Lower lobe of right lung (tissue), 2 donors: ENCODE measurements around the gene LRP1. TPM values are rescaled to one million over a fixed set of nuclear protein-coding genes. Genes with fewer than 3 reads are reported as not detected.
A peak's percentile ranks its signal among the peaks of the same experiment; 100 is the strongest.

Experiments used
- ATAC-seq, 2 donors: fragments of 200-7000 bp; cut with Tn5 transposase; one replicate each; pipeline ENCODE4 v1.9.1; 2020 to 2022; ENCODE audit warnings: mild to moderate bottlenecking in 2 of 2, moderate library complexity in 2 of 2
- DNase-seq: peaks from one replicate; pipeline ENCODE4 v3.0.0-alpha.2; 2020
- H3K27ac ChIP-seq: fragments of 200-600 bp; one replicate; pipeline ENCODE4 v1.8.0; 2022
- H3K27me3 ChIP-seq: fragments of 200-600 bp; one replicate; pipeline ENCODE4 v1.8.0; 2022; ENCODE audit warnings: low read depth
- H3K36me3 ChIP-seq: fragments of 200-600 bp; one replicate; pipeline ENCODE4 v1.8.0; 2022; ENCODE audit warnings: mild to moderate bottlenecking
- H3K4me1 ChIP-seq: fragments of 200-600 bp; one replicate; pipeline ENCODE4 v1.8.0; 2022
- H3K4me3 ChIP-seq: fragments of 200-600 bp; one replicate; pipeline ENCODE4 v1.8.0; 2022; ENCODE audit warnings: mild to moderate bottlenecking
- H3K9me3 ChIP-seq: fragments of 200-600 bp; one replicate; pipeline ENCODE4 v1.8.0; 2022
- CTCF ChIP-seq: fragments of 200-600 bp; IDR thresholded peaks from one replicate; pipeline ENCODE4 v1.8.0; 2022; ENCODE audit warnings: antibody characterized with exemption, mild to moderate bottlenecking
- intact Hi-C: fragments of 100-400 bp; cut with DNase I; formaldehyde crosslinking; loops from one replicate; pipeline ENCODE4 v1.11.0; 2022
- total RNA-seq: library from RNA; stranded (reverse); fragmentation: NEBNext Ultra II Directional; extraction: Animal tissue kit (Norgen Biotek cat#: 25700); gene quantifications from one replicate; pipeline ENCODE4 v1.2.1, GENCODE V29; 2021
- donor health status: DM: no; HTN: yes; CAD: no; lungs with severe emphysema.

The LRP1 gene
- total RNA-seq, 1 donor from 2014 or later = 404 TPM

- DNase-seq (no peak), ATAC-seq (peak; percentile 5 to 6)
- H3K27ac ChIP-seq = no peak within 1 kb of the TSS
- H3K27me3 ChIP-seq = peaks cover 69% of the 10 kb centered on the region
- intact Hi-C loops = no loop called here
- peaks cover 15% of the 10 kb centered on the region for H3K36me3 ChIP-seq
- peaks cover 39% of the 10 kb centered on the region for H3K4me1 ChIP-seq
- TF ChIP-seq CTCF = no peak
- no peaks in the 10 kb centered on the region for H3K9me3 ChIP-seq
- peak within 1 kb of the TSS; percentile 52 for H3K4me3 ChIP-seq
These were observed 88.0 kb downstream of the LRP1 start, which contains the start of gene NXPH4 for GRCh38 chr12:57216014-57216911. NXPH4 (plus strand) TSS chr12:57216794; CDS start chr12:57216970, 176 bp downstream.

GRCh38 chr12:57216921-57217879 is 88.9 kb downstream of the LRP1 start:
- Histone ChIP-seq H3K9me3 (no peaks in the 10 kb centered on the region), H3K4me3 (peak overlapping the region; percentile 52), H3K27ac (no peak overlapping the region), H3K4me1 (peaks cover 39% of the 10 kb centered on the region), H3K36me3 (peaks cover 6% of the 10 kb centered on the region), H3K27me3 (peaks cover 79% of the 10 kb centered on the region)
- DNase-seq = no peak
- no peak for ATAC-seq
- intact Hi-C loops = no loop called here
- TF ChIP-seq CTCF = no peak

GRCh38 chr12:57218030-57218853 is 90.0 kb downstream of the LRP1 start:
- no peaks in the 10 kb centered on the region for H3K36me3 ChIP-seq
- no peak overlapping the region for H3K4me3 ChIP-seq
- no peak for TF ChIP-seq CTCF
- ATAC-seq (no peak), DNase-seq (no peak)
- intact Hi-C loops = no loop called here
- peaks cover 89% of the 10 kb centered on the region for H3K27me3 ChIP-seq
- no peak overlapping the region for H3K27ac ChIP-seq
- H3K9me3 ChIP-seq = no peaks in the 10 kb centered on the region
- peaks cover 33% of the 10 kb centered on the region for H3K4me1 ChIP-seq

GRCh38 chr12:57219205-57219992 is 91.1 kb downstream of the LRP1 start:
- Histone ChIP-seq H3K36me3 (no peaks in the 10 kb centered on the region), H3K9me3 (no peaks in the 10 kb centered on the region), H3K4me3 (no peak overlapping the region), H3K27me3 (peaks cover 94% of the 10 kb centered on the region), H3K27ac (no peak overlapping the region), H3K4me1 (peaks cover 21% of the 10 kb centered on the region)
- intact Hi-C loops = no loop called here
- TF ChIP-seq CTCF = no peak
- ATAC-seq = no peak
- DNase-seq = no peak
